ENCODE measurements around the gene C15orf39. TPM values are rescaled to one million over a fixed set of nuclear protein-coding genes. Genes with fewer than 3 reads are reported as not detected.

Gene C15orf39
- total and polyA plus RNA-seq, 2 experiments from 2014 or later, result 13.4 to 54.1 TPM

GRCh38 chr15:75195766-75196241 is 5.9 kb upstream of the C15orf39 start:
- H3K79me2 ChIP-seq (replicated peaks; ENCODE audit: insufficient read depth), result no peaks in the 10 kb centered on the region
- no peak for TF ChIP-seq JUNB (IDR thresholded peaks at IDR 0.05; ENCODE audit: unreplicated experiment)
- Mint-ChIP-seq H3K27ac (no peak overlapping the region), H3K36me3 (ENCODE audit: low read depth) (peaks cover 9% of the 10 kb centered on the region), H3K4me3 (no peak overlapping the region; the same call in 2 of the 3 replicates), H3K27me3 (ENCODE audit: insufficient read depth, low read depth, poor library complexity) (peaks cover 18% of the 10 kb centered on the region), H3K4me1 (peaks cover 56% of the 10 kb centered on the region), H3K9me3 (peaks cover 14% of the 10 kb centered on the region)
- H3K4me3 ChIP-seq, result peak overlapping the region; percentile 57
- H3K4me2 ChIP-seq, result peak overlapping the region; percentile 92
- no peaks in the 10 kb centered on the region for H4K20me1 ChIP-seq (replicated peaks; ENCODE audit: insufficient read depth)
- DNase-seq (ENCODE audit: low spot score) (peak; percentile 68), ATAC-seq (peak; percentile 58)
- no peaks in the 10 kb centered on the region for H3K27me3 ChIP-seq (ENCODE audit: insufficient read depth)
- H3F3A ChIP-seq (replicated peaks; ENCODE audit: low read depth), result peaks cover 8% of the 10 kb centered on the region
- no peaks in the 10 kb centered on the region for H3K9me2 ChIP-seq (ENCODE audit: insufficient read depth)
- no peaks in the 10 kb centered on the region; the same call in 1 of the 2 replicates for H3K36me3 ChIP-seq (ENCODE audit: insufficient read depth)
- peak overlapping the region; percentile 99 for H2AFZ ChIP-seq
- H3K4me1 ChIP-seq (ENCODE audit: insufficient read depth), result peaks cover 35% of the 10 kb centered on the region
- H3K27ac ChIP-seq (ENCODE audit: low read depth), result no peak overlapping the region

- H3K27ac Mint-ChIP-seq, result no peak overlapping the region
- no peaks in the 10 kb centered on the region for H3K36me3 Mint-ChIP-seq (ENCODE audit: low read depth)
- H3K4me3 ChIP-seq, result no peak overlapping the region
- no peaks in the 10 kb centered on the region for H3K27me3 ChIP-seq (ENCODE audit: insufficient read depth)
- no peaks in the 10 kb centered on the region for H3K36me3 ChIP-seq (ENCODE audit: insufficient read depth)
- H3K79me2 ChIP-seq (replicated peaks; ENCODE audit: insufficient read depth), result no peaks in the 10 kb centered on the region; the same call in 1 of the 2 replicates
- peaks cover 15% of the 10 kb centered on the region for H3F3A ChIP-seq (replicated peaks; ENCODE audit: low read depth)
- H4K20me1 ChIP-seq (replicated peaks; ENCODE audit: insufficient read depth), result no peaks in the 10 kb centered on the region
- peaks cover 41% of the 10 kb centered on the region for H3K4me1 ChIP-seq (ENCODE audit: insufficient read depth)
- no peak for ATAC-seq
- no peak overlapping the region for H3K4me2 ChIP-seq
- no peak overlapping the region for H2AFZ ChIP-seq
- peaks cover 3% of the 10 kb centered on the region; the same call in 1 of the 3 replicates for H3K9me3 Mint-ChIP-seq
- DNase-seq (ENCODE audit: low spot score), result no peak
- no peak overlapping the region for H3K4me3 Mint-ChIP-seq
- no peaks in the 10 kb centered on the region for H3K9me2 ChIP-seq (ENCODE audit: insufficient read depth)
- H3K27ac ChIP-seq (ENCODE audit: low read depth), result no peak overlapping the region
- H3K27me3 Mint-ChIP-seq (ENCODE audit: insufficient read depth, low read depth, poor library complexity), result peaks cover 20% of the 10 kb centered on the region
- peaks cover 63% of the 10 kb centered on the region for H3K4me1 Mint-ChIP-seq
- TF ChIP-seq EZH2phosphoT487 (IDR thresholded peaks at IDR 0.05; ENCODE audit: unreplicated experiment), result no peak
- no peak for TF ChIP-seq STAT1 (IDR thresholded peaks at IDR 0.05; ENCODE audit: unreplicated experiment)
- no peak for TF ChIP-seq CTCF (conservative IDR thresholded peaks at IDR 0.05; ENCODE audit: low read depth in 2 of 2)
- TF ChIP-seq NANOG (IDR thresholded peaks at IDR 0.05; ENCODE audit: borderline replicate concordance), result no peak
- TF ChIP-seq ZNF331 (CRISPR knock-in tag; IDR thresholded peaks at IDR 0.05; ENCODE audit: low read depth), result no peak
- no peak for TF ChIP-seq REST (IDR thresholded peaks at IDR 0.05; ENCODE audit: unreplicated experiment)
- no peak for TF ChIP-seq JUNB (IDR thresholded peaks at IDR 0.05; ENCODE audit: unreplicated experiment)
- no peak for TF ChIP-seq ZNF114 (CRISPR knock-in tag; IDR thresholded peaks at IDR 0.05)
- no peak for TF ChIP-seq CREB1 (CRISPR knock-in tag; IDR thresholded peaks at IDR 0.05; ENCODE audit: low read depth)
- no peak for TF ChIP-seq POLR2AphosphoS5 (IDR thresholded peaks at IDR 0.05; ENCODE audit: low read depth)
Measured at GRCh38 chr15:75197062-75197630, 4.5 kb upstream of the C15orf39 start.

All from GM23338 (cell line).